SK-N-SH (cell line): ENCODE measurements around the gene LIPM. TPM values are rescaled to one million over a fixed set of nuclear protein-coding genes. Genes with fewer than 3 reads are reported as not detected.

ENCODE experiments used
- CTCF ChIA-PET: fragments of 300-600, 350-600 bp; formaldehyde crosslinking; extraction: SDS; loops from one replicate; lab custom pipeline; 2021; lab: Yijun Ruan, JAX
- POLR2A ChIA-PET: fragments of 350-600 bp; sonication (Branson Sonifier 250); formaldehyde crosslinking; extraction: SDS; loops from one replicate; lab custom pipeline; 2020; ENCODE audit warnings: antibody characterized with exemption, inconsistent platforms; lab: Yijun Ruan, JAX
- DNase-seq: peaks from one replicate; pipeline ENCODE4 v3.0.0; 2012
- H2AFZ ChIP-seq: fragments of 200-600 bp; sonication (generic); 2 replicates; pipeline ENCODE4 v1.8.1; 2016; ENCODE audit warnings: antibody characterized with exemption, mild to moderate bottlenecking, low read depth
- H3F3A ChIP-seq: fragments of 200-600 bp; sonication (generic); replicated peaks from 2 replicates; pipeline ENCODE3; 2016; ENCODE audit warnings: antibody characterized with exemption, mild to moderate bottlenecking; ENCODE audit not compliant: insufficient read depth
- H3K27ac ChIP-seq, 2 experiments: fragments of 200-500 bp in 1 of 2; fragments of 200-600 bp in 1 of 2; sonication (Bioruptor generic) in 1 of 2; sonication (generic), shearing (Covaris generic) in 1 of 2; 2 replicates each; pipeline versions ENCODE4 v1.5.1 to v1.6.1; 2014 to 2016; ENCODE audit warnings: low read depth in 2 of 2, inconsistent platforms in 1 of 2, low read length in 1 of 2, mild to moderate bottlenecking in 1 of 2, mixed read lengths in 1 of 2
- H3K27me3 ChIP-seq: fragments of 200-600 bp; sonication (generic), shearing (Covaris generic); 2 replicates; pipeline ENCODE4 v1.6.1; 2016; ENCODE audit warnings: mixed run types; ENCODE audit not compliant: insufficient read depth
- H3K36me3 ChIP-seq, 2 experiments: fragments of 200-500 bp in 1 of 2; fragments of 200-600 bp in 1 of 2; sonication (Bioruptor generic) in 1 of 2; sonication (generic) in 1 of 2; replicated peaks in 1 of 2; 2 replicates each; pipeline versions ENCODE3 to v1.5.1; 2014 to 2016; ENCODE audit warnings: low read length in 1 of 2, mild to moderate bottlenecking in 1 of 2; ENCODE audit not compliant: insufficient read depth in 2 of 2, control insufficient read depth in 1 of 2
- H3K4me1 ChIP-seq, 2 experiments: fragments of 200-500 bp in 1 of 2; fragments of 200-600 bp in 1 of 2; sonication (Bioruptor generic) in 1 of 2; sonication (generic), shearing (Covaris generic) in 1 of 2; 2 replicates each; pipeline versions ENCODE4 v1.5.1 to v1.6.1; 2014 to 2016; ENCODE audit warnings: low read depth in 1 of 2, low read length in 1 of 2, mixed run types in 1 of 2; ENCODE audit not compliant: insufficient read depth in 2 of 2, control insufficient read depth in 1 of 2
- H3K4me2 ChIP-seq: fragments of 200-600 bp; sonication (generic), shearing (Covaris generic); 2 replicates; pipeline ENCODE4 v1.6.1; 2017; ENCODE audit warnings: mixed run types
- H3K4me3 ChIP-seq, 2 experiments: fragments of 200-500 bp in 1 of 2; fragments of 200-600 bp in 1 of 2; sonication (Bioruptor generic) in 1 of 2; sonication (generic), shearing (Covaris generic) in 1 of 2; 2 replicates each; pipeline versions ENCODE4 v1.5.1 to v1.8.1; 2014 to 2016; ENCODE audit warnings: low read depth in 2 of 2, inconsistent platforms in 1 of 2, low read length in 1 of 2, mild to moderate bottlenecking in 1 of 2, mixed read lengths in 1 of 2, moderate library complexity in 1 of 2
- H3K79me2 ChIP-seq: fragments of 200-600 bp; sonication (generic); 2 replicates; pipeline ENCODE4 v1.8.1; 2017; ENCODE audit warnings: mild to moderate bottlenecking; ENCODE audit not compliant: insufficient read depth
- H3K9ac ChIP-seq: fragments of 200-600 bp; sonication (generic); 2 replicates; pipeline ENCODE4 v1.6.1; 2017; ENCODE audit warnings: mixed run types
- H3K9me2 ChIP-seq: fragments of 200-600 bp; sonication (generic); 2 replicates; pipeline ENCODE4 v1.6.1; 2017; ENCODE audit warnings: mixed run types
- H3K9me3 ChIP-seq: fragments of 200-600 bp; sonication (generic); 2 replicates; pipeline ENCODE4 v1.6.1; 2017; ENCODE audit warnings: mixed run types, mild to moderate bottlenecking, moderate library complexity
- H4K20me1 ChIP-seq: fragments of 200-600 bp; sonication (generic); 2 replicates; pipeline ENCODE4 v1.6.1; 2017; ENCODE audit warnings: mild to moderate bottlenecking, mixed run types; ENCODE audit not compliant: insufficient read depth
- FOSL2 ChIP-seq: IDR thresholded peaks from 2 replicates; pipeline ENCODE4 v1.4.0; 2012; ENCODE audit warnings: low read depth, mild to moderate bottlenecking, moderate library complexity, borderline replicate concordance
- FOXM1 ChIP-seq: IDR thresholded peaks from 2 replicates; pipeline ENCODE4 v1.4.0; 2012; ENCODE audit warnings: low read depth, mild to moderate bottlenecking
- GABPA ChIP-seq: IDR thresholded peaks from 2 replicates; pipeline ENCODE4 v1.4.0; 2012; ENCODE audit warnings: low read depth, mild to moderate bottlenecking
- GATA2 ChIP-seq: sonication (generic); formaldehyde crosslinking; IDR thresholded peaks from 2 replicates; pipeline ENCODE4 v1.5.0; 2020; ENCODE audit warnings: mild to moderate bottlenecking, missing genetic modification reagents
- IRF3 ChIP-seq: fragments of 150-350 bp; IDR thresholded peaks from 2 replicates; pipeline ENCODE4 v1.6.1; 2016; ENCODE audit warnings: mild to moderate bottlenecking, low read depth, low read length
- MEF2A ChIP-seq: IDR thresholded peaks from 2 replicates; pipeline ENCODE4 v1.4.0; 2012; ENCODE audit warnings: low read depth, borderline replicate concordance
- POLR2AphosphoS5 ChIP-seq: IDR thresholded peaks from 2 replicates; pipeline ENCODE4 v1.6.1; 2012; ENCODE audit warnings: low read depth, low read length
- RAD21 ChIP-seq: IDR thresholded peaks from 2 replicates; pipeline ENCODE4 v1.6.1; 2012; ENCODE audit warnings: mild to moderate bottlenecking, low read length
- REST ChIP-seq: IDR thresholded peaks from 2 replicates; pipeline ENCODE4 v1.6.1; 2012; ENCODE audit warnings: mild to moderate bottlenecking, low read depth, low read length, moderate library complexity
- RFX5 ChIP-seq: IDR thresholded peaks from 2 replicates; pipeline ENCODE4 v1.6.1; 2012; ENCODE audit warnings: mild to moderate bottlenecking, improper control_type of control experiment, low read length
- SMC3 ChIP-seq: IDR thresholded peaks from 2 replicates; pipeline ENCODE4 v1.6.1; 2012; ENCODE audit warnings: low read depth, low read length, improper control_type of control experiment
- TAF1 ChIP-seq: IDR thresholded peaks from 2 replicates; pipeline ENCODE4 v1.6.1; 2012; ENCODE audit warnings: low read depth, mild to moderate bottlenecking, low read length, moderate library complexity, borderline replicate concordance
- WGBS: methylation state at CpG from one replicate; pipeline ENCODE4 v1.1.6; 2017; ENCODE audit warnings: low lambda C conversion rate; 5-methylcytosine and 5-hydroxymethylcytosine counted together
- polyA plus RNA-seq, 3 experiments: library from polyadenylated mRNA; depleted of rRNA; stranded (reverse); fragments of >200 nt; gene quantifications; 2 replicates each; pipeline ENCODE4 v1.2.3, GENCODE V29; 2012
- TF ChIP-seq, protein P1 (sequence below): fragments of 200-600 bp; sonication (generic); IDR thresholded peaks from 2 replicates; pipeline ENCODE4 v1.6.1; 2017; ENCODE audit warnings: antibody characterized with exemption, mild to moderate bottlenecking, moderate library complexity

Gene LIPM
- polyA plus RNA-seq, 1 of the 3 experiments (the other 2 are of a cell fraction) = not detected

- H2AFZ ChIP-seq = no peak overlapping the region
- POLR2A ChIA-PET = no interaction called here
- peak; percentile 19 for DNase-seq
- H3K27ac ChIP-seq = no peak overlapping the region
- no peaks in the 10 kb centered on the region for H4K20me1 ChIP-seq
- H3F3A ChIP-seq = peaks cover 4% of the 10 kb centered on the region
- peaks cover 6% of the 10 kb centered on the region; the same call in 1 of the 2 replicates for H3K9me3 ChIP-seq
- no peaks in the 10 kb centered on the region for H3K27me3 ChIP-seq
- no peak overlapping the region for H3K4me2 ChIP-seq
- WGBS = 53% methylated on average over 2 of the region's 2 CpGs
- H3K9ac ChIP-seq = no peak overlapping the region
- no peaks in the 10 kb centered on the region for H3K36me3 ChIP-seq
- H3K4me1 ChIP-seq = no peaks in the 10 kb centered on the region; a peak in 2 of 4 replicates
- TF ChIP-seq FOSL2 (no peak), GATA2 (CRISPR knock-in tag) (no peak), FOXM1 (no peak), RAD21 (peak; percentile 59), SMC3 (peak; percentile 44), IRF3 (no peak), RFX5 (no peak), TAF1 (no peak), GABPA (no peak), REST (no peak), POLR2AphosphoS5 (no peak), MEF2A (no peak)
- TF ChIP-seq, protein P1, sequence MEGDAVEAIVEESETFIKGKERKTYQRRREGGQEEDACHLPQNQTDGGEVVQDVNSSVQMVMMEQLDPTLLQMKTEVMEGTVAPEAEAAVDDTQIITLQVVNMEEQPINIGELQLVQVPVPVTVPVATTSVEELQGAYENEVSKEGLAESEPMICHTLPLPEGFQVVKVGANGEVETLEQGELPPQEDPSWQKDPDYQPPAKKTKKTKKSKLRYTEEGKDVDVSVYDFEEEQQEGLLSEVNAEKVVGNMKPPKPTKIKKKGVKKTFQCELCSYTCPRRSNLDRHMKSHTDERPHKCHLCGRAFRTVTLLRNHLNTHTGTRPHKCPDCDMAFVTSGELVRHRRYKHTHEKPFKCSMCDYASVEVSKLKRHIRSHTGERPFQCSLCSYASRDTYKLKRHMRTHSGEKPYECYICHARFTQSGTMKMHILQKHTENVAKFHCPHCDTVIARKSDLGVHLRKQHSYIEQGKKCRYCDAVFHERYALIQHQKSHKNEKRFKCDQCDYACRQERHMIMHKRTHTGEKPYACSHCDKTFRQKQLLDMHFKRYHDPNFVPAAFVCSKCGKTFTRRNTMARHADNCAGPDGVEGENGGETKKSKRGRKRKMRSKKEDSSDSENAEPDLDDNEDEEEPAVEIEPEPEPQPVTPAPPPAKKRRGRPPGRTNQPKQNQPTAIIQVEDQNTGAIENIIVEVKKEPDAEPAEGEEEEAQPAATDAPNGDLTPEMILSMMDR = peak; percentile 68
- CTCF ChIA-PET = interaction anchor here (0.8 to 1.8 kb wide), 6 partner anchors 14 to 231 kb away, joined by 3 to 6 read pairs (median 4); no protein-coding TSS in a partner anchor
- no peaks in the 10 kb centered on the region for H3K9me2 ChIP-seq
- no peak overlapping the region for H3K4me3 ChIP-seq
- no peaks in the 10 kb centered on the region for H3K79me2 ChIP-seq
These were observed 10.6 kb upstream of the LIPM start for GRCh38 chr10:88791924-88792323.
